H54 (cell line): ENCODE data around the gene KLHL35.
"Not testable (repeated sequence)": the region's sequence is repeated elsewhere in the genome, so short reads cannot be mapped to it uniquely, and the experiment has no call there.

Experiments used
- DNase-seq: peaks from one replicate; pipeline ENCODE4 v3.0.0; 2011; ENCODE audit warnings: low spot score, mixed read lengths; ENCODE audit not compliant: insufficient read length
- FAIRE-seq: peaks from 3 replicates; lab custom pipeline; 2011; peaks lifted over from hg19 to GRCh38; lab: Jason Lieb, UNC
- POLR2A ChIP-seq: IDR thresholded peaks from 2 replicates; pipeline ENCODE4 v1.6.1; 2011; ENCODE audit warnings: low read depth, mild to moderate bottlenecking, low read length

Gene KLHL35

DNA sequence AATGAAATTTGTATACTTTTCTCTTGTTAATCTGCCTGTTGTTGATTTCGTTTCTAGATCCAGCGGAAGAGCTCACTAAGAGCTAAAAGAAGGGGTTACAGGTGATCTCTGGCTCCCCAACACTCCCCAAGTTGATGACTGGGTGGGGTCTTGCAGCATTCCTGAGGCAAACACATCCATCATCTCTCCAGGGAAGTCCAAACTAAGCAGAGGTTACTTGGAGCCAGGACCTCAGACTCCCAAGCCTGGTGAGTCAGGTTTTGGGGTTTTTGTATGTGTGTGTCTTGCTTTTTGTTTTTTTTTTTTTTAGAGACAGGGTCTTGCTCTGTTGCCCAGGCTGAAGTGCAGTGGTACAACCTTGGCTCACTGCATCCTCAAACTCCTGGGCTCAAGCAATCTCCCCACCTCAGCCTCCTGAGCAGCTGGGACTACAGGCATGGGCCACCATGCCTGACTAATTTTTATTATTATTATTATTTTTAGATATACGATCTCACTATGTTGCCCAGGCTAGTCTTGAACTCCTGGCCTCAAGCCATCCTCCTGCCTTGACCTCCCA, 45.2 kb downstream of the KLHL35 start:
- no peak for TF ChIP-seq POLR2A
- no peak for FAIRE-seq

DNA sequence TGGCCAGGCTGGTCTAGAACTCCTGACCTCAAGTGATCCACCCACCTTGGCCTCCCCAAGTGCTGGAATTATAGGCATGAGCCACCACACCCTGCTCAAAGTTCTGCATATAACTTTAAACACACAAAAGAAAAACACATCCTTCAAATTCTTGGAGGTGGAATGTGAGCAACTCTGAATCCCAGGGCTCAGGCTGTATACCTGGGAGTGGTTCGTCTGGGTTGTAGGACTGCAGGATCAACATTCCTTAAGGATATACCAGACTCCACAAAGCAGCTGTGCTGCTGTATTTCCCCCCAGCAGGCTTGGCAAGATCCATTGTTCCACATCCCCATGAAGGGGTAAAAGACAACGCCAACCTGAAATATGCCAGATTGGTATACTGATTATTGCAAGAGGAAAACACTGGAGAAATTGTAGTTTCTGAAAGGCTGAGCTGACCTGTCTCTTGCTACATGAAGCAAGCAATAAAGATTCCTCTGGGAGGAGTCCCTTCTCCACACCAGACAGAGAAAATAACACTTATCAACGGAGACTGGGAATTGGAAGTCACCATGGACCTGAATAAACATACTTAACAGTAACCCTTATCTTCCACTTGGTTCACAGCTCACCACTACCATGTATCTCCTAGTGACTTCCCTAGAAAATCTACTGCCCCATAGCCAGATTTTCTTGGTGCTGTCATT, 45.9 kb downstream of the KLHL35 start:
- DNase-seq (no peak), FAIRE-seq (no peak)
- no peak for TF ChIP-seq POLR2A

More for the DNA sequence above, 45.2 kb downstream of the KLHL35 start:
- DNase-seq, result no peak

DNA sequence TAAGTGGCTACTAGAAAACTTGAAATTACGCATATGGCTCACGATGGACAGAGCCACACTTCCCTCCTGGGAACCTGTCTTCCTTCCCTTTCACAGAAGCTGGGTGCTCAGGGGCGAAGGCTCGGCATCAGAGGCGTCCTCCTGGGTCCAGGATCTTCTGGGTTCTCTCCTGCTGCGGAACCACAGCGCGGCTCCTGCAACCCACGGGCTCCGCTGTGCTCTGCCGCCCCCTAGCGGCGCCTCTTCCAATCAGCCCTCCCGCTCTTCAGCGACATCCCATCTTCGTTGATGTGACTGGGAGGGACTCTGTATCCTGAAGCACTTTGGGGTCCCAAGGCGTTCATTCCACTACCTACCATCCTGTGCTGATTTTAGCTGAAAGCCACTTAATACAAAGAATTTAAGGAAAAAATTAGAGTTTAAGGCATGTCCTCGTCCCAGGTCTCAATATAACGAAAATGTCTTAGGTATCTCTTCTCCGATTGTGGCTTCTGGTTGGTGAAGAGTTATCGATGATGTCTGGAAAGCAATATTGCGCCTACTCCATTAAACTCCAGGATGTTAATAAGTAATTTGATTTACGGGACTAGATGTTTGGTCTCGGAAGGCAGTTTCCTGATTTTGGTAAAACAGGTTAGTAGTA, 48.4 kb downstream of the KLHL35 start:
- peak; percentile 81 for DNase-seq
- FAIRE-seq, result no peak
- TF ChIP-seq POLR2A, result no peak

DNA sequence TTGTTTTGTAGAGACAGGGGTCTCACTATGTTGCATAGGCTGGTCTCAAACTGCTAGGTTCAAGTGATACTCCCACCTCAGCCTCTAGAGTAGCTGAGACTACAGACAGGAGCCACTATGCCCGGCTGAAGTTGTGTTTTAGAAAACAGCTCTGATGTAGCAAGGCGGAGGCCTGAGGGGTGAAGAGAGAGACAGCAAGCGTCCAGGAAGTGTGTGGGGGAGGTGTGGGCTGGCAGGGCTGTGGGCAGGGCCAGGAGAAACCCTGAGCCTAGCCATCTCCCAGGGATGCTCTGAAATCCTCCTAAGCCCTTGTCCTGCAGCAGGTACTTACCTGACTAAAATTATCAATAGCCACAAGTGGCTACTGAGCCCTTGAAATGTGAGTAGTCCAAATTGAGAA, 49.8 kb downstream of the KLHL35 start:
- DNase-seq, result peak; percentile 48
- no peak for FAIRE-seq
- TF ChIP-seq POLR2A, result no peak

DNA sequence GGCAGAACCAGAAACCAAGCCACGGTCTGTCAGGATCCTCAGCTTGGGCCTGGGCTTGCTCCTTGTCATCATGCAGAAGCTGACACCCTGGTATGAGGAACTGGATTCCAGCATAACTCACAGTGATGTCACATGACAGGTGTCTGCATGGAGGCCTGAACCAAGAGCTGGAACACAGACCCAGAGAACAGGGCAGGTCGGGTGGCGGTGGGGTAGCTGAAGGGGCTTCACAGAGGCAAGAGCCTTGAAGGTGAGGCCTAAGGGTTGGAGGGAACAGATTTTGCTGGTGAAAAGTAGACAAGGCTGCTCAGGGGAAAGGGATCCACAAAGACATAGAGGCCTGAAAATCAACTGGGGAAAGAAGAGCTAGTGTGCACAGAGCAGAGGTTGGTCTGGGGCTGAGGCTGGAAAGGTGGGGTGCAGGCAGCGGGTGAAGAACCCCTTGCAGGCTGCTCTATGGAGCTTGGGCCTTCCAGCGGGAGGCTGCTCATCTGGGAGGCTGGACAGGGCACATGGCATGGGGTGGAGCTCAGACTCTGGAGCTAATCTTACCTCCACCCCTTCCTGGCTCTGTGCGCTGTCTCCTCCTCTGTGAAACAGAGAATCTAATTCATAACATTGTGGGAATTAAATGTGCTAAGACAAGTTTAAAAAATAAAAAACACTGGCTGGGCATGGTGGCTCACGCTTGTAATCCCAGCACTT, 52.1 kb downstream of the KLHL35 start:
- TF ChIP-seq POLR2A, result no peak
- FAIRE-seq, result no peak

DNA sequence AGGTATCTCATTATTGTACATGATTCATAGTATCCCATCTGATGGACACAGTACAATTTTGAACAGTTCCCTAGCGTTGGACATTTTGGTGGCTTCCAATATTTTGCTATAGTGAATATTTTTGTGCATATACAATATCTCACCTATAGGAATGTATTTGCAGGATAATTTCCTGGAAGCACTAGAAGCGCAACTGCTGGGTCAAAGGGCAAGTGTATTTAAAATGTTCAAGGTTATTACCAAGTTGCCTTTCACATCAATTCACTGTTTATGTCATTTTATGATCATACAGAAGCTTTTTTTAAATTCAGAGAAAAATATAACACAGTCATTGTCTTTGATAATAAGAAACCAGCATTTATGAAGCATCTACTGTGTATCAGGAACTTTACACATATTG, 52.8 kb downstream of the KLHL35 start:
- DNase-seq (no peak), FAIRE-seq (no peak)
- TF ChIP-seq POLR2A, result no peak

More for the DNA sequence above, 52.1 kb downstream of the KLHL35 start:
- no peak for DNase-seq

DNA sequence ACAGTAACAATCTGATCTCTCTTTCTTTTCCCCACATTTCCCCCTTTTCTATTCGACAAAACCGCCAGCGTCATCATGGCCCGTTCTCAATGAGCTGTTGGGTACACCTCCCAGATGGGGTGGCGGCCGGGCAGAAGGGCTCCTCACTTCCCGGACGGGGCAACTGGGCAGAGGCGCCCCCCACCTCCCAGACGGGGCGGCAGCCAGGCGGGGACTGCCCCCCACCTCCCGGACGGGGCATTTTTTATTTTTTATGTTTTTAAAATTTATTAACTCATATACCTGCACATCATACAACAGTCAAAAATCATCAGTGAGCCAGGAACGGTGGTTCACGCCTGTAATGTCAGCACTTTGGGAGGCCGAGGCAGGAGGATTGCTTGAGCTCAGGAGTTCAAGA, 54.2 kb downstream of the KLHL35 start:
- FAIRE-seq, DNase-seq: not testable (repeated sequence)

DNA sequence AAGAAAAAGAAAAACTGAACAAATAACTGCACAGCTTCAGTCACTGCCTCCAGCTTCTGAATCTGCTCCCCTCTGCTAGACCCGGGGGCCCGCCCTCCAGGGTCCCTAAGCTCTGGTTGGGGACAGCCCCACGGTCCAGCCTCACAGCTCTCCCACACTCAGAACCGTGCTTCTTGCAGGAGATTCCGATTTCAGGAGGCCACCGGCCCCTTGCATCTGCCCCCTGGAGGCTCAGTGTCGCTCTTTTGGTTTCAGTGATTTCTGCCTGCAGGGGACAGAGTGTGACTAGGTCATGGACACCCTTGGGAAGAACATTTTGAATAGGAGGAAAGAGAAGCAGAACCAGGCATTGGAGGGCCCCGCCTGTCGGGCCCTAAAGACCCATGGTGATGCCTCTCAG, 56.8 kb downstream of the KLHL35 start:
- DNase-seq (no peak), FAIRE-seq (no peak)
- no peak for TF ChIP-seq POLR2A

DNA sequence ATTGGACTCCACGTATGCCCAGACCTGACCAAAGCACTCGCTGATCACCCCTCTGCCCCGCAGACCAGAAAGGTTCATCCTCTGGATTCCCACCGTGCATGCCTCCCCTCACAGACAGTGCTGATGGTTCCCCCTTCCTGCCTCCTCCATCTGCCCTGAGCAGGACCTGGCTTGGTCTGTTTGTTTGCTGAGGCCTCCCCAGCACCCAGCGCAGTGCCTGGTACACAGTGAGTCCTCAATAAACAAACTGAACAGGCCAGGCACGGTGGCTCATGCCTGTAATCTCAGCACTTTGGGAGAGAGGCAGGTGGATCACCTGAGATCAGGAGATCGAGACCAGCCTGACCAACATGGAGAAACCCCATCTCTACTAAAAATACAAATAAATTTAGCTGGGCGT, 57.4 kb downstream of the KLHL35 start:
- no peak for FAIRE-seq
- TF ChIP-seq POLR2A, result no peak
- DNase-seq, result no peak

DNA sequence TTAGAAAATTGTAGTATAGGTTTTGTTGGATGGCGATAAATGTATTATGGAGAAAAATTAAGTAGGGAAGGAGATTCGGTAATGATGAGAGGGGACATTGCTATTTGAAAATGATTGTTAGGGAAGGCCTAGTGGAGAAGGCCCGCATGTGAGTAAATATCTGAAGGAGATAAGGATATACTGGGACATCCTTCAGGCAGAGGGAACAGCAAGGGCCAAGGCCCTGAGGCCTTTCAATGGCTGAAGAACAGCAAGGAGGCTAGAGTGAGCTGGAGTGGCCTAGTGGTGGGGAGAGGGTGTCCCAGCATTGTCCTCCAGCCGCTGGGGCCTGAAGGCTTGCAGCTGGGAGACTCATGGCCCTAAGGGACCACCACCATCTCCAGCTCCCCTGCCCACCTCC, 58.4 kb downstream of the KLHL35 start:
- no peak for FAIRE-seq

DNA sequence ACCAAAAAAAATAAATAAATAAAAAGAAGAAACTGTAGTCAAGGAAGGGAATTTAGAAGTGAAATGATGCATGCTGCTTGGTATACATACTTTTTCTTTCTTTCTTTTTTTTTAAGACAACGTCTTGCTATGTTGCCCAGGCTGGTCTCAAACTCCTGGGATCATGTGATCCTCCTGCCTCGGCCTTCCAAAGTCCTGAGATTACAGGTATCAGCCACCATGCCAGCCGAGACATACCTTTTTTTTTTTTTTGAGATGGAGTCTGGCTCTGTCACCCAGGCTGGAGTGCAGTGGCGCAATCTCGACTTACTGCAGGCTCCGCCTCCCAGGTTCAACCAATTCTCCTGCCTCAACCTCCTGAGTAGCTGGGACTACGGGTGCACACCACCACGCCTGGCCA, 59.8 kb downstream of the KLHL35 start:
- FAIRE-seq (no peak), DNase-seq (no peak)
- no peak for TF ChIP-seq POLR2A

More for the DNA sequence above, 58.4 kb downstream of the KLHL35 start:
- TF ChIP-seq POLR2A, result no peak
- no peak for DNase-seq
